GM18499 (cell line): ENCODE measurements around the gene RAB15.

Experiments used
- ATAC-seq: cut with Tn5 transposase; IDR thresholded peaks from one replicate; pipeline ENCODE4 v1.9.1; 2021; ENCODE audit warnings: moderate number of reproducible peaks; ENCODE audit not compliant: insufficient read depth, unreplicated experiment

The RAB15 gene

GRCh38 chr14:64990939-64991338 is 18.8 kb upstream of the RAB15 start:
- ATAC-seq, result no peak

GRCh38 chr14:64990296-64990695 is 18.2 kb upstream of the RAB15 start:
- no peak for ATAC-seq

- ATAC-seq, result no peak
Observed at GRCh38 chr14:64987438-64987767, 15.3 kb upstream of the RAB15 start.

- peak; percentile 53 for ATAC-seq
Observed at GRCh38 chr14:64986648-64987437, 14.7 kb upstream of the RAB15 start, which contains the start of gene FNTB. Gene FNTB, plus strand, starts transcription at chr14:64986895. Its CDS starts 59 bp downstream, at chr14:64986954.

GRCh38 chr14:64983439-64984310 is 11.5 kb upstream of the RAB15 start:
- ATAC-seq, result no peak

GRCh38 chr14:64979336-64980074 is 7.4 kb upstream of the RAB15 start:
- no peak for ATAC-seq

GRCh38 chr14:64974563-64974962 is 2.4 kb upstream of the RAB15 start:
- ATAC-seq, result no peak

- no peak for ATAC-seq
Observed at GRCh38 chr14:64973826-64974225, 1.7 kb upstream of the RAB15 start.

GRCh38 chr14:64973026-64973442 is 898 bp upstream of the RAB15 start:
- ATAC-seq, result no peak

GRCh38 chr14:64971491-64971942 is 619 bp downstream of the RAB15 start:
- no peak for ATAC-seq

- no peak for ATAC-seq
Observed at GRCh38 chr14:64970776-64971477, 1.2 kb downstream of the RAB15 start.

GRCh38 chr14:64970041-64970440 is 2.1 kb downstream of the RAB15 start:
- no peak for ATAC-seq

GRCh38 chr14:64968651-64969050 is 3.5 kb downstream of the RAB15 start:
- ATAC-seq, result no peak

GRCh38 chr14:64968167-64968566 is 4.0 kb downstream of the RAB15 start:
- ATAC-seq, result no peak

- no peak for ATAC-seq
Observed at GRCh38 chr14:64966976-64967375, 5.2 kb downstream of the RAB15 start.

- no peak for ATAC-seq
Observed at GRCh38 chr14:64965356-64966000, 6.7 kb downstream of the RAB15 start.

- ATAC-seq, result no peak
Observed at GRCh38 chr14:64963611-64964010, 8.5 kb downstream of the RAB15 start.

- ATAC-seq, result no peak
Observed at GRCh38 chr14:64960762-64961276, 11.3 kb downstream of the RAB15 start.

GRCh38 chr14:64958743-64959142 is 13.4 kb downstream of the RAB15 start:
- ATAC-seq, result no peak
